Skin epidermis (tissue), 12 donors: Measurements from ENCODE around the gene AFF1.
A peak's percentile ranks its signal among the peaks of the same experiment; 100 is the strongest.
"Not testable (repeated sequence)": the region's sequence is repeated elsewhere in the genome, so short reads cannot be mapped to it uniquely, and the experiment has no call there.

ENCODE experiments used
- H3K27ac ChIP-seq, 21 experiments: fragments of 200-600 bp; sonication (generic) in 11 of 21; one replicate each; pipeline ENCODE4 v1.5.0; 2020; ENCODE audit warnings: mild to moderate bottlenecking in 3 of 21, inconsistent platforms in 2 of 21, moderate library complexity in 2 of 21
- H3K4me3 ChIP-seq, 7 experiments: fragments of 200-600 bp; sonication (generic) in 2 of 7; one replicate each; pipeline ENCODE4 v1.5.0; 2020; ENCODE audit warnings: inconsistent platforms in 2 of 7, mild to moderate bottlenecking in 2 of 7, moderate library complexity in 1 of 7

AFF1 gene

DNA sequence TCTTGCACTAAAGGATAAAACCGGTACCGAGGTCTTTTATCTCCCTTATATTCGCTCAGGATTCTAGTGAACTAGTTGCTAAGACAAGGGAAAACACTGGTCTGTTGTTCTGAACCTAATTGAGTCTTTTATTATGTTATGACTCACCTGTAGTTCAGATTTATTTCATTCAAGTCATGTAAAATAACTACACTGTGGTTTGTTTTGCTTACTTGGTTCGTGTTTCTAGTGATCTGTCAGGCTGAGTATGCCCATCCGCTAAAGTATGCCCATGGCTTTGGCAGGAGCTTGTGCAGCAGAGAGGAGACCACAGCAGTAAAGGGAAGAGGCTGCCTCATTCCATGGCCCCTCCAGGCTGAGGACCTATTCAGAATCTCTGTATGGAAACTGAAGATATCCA, 126.1 kb downstream of the AFF1 start:
- no peak overlapping the region for H3K27ac ChIP-seq

DNA sequence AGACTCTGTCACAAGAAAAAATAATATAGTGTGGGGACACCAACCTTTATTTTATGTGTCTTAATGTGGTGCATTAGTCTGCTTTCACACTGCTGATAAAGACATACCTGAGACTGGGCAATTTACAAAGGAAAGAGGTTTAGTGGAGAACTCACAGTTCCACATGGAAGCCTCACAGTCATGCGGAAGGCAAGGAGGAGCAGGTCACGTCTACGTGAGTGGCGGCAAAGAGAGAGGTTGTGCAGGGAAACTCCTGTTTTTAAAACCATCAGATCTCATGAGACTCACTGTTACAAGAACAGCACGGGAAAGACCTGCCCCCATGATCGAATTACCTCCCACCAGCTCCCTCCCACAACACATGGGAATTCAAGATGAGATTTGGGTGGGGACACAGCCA, 130.2 kb downstream of the AFF1 start:
- no peak overlapping the region for H3K4me3 ChIP-seq
- no peak overlapping the region for H3K27ac ChIP-seq

More for the DNA sequence above, 126.1 kb downstream of the AFF1 start:
- no peak overlapping the region for H3K4me3 ChIP-seq

DNA sequence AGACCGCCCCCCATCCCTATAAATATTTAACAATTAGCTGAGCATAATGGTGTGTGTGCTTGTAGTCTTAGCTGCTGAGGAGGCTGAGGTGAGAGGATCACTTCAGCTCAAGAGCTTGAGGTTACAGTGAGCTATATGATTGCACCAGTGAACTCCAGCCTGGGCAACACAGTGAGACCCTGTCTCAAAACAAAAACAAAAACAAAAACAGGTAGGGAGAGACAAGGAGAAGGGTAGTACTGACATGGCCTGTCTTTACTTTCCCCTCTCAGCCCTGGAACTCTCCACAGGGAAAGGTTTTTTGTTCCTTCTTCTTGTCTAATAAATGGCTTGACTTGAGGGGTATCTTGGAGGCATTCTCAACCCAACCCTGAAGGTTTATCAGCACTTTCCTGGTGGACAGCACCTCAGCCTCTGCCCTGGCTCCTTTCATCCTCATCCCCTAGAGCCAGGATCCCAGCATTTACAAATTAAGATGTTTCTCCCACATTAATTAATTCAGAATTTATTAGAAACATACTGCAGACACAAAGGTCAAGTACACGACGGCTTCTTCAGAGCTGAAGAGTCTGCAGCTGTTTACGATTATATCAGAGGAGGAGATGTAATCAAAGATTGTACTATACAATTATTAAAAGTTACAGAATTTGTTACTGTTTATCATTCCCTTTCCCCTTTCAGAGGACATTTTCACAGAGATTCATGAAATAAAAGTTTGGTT, 131.8 kb downstream of the AFF1 start:
- no peak overlapping the region for H3K4me3 ChIP-seq
- H3K27ac ChIP-seq, result no peak overlapping the region

DNA sequence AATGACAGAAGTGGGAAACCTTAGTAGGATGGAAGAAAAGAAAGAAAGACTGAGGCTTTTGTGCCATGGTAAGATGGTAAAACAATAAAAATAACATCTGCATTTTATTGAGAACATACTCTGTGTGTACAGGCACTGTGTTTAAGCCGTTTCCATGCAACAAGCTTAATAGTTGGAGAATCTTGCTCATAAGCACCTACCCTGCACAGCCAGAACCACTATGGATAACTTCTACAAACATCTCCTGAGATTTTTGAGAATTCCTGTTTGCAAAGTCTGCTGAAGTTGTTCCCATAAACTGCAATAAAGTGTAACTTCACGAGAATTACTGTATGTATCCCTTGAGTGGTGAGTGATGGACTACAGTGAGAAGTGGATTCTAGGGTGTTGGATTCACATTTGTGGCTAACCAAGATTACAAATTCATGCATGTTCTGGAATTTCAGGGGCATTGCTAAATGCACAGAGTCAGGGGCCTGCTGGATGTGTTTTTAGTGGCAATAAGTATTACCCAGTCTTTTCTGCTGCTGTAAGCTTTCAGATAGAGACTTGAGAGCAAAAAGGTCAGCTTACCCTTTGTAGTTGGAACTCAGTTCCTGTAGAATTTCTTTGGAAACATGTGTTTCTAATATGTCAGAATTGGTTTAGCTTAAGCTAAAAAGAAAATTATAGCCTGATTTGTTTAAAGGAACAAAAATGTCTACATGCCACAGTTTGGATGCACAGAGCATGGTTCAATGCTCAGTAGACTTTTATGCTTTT, 132.5 kb downstream of the AFF1 start:
- Histone ChIP-seq H3K4me3 (no peak overlapping the region), H3K27ac (no peak overlapping the region)

DNA sequence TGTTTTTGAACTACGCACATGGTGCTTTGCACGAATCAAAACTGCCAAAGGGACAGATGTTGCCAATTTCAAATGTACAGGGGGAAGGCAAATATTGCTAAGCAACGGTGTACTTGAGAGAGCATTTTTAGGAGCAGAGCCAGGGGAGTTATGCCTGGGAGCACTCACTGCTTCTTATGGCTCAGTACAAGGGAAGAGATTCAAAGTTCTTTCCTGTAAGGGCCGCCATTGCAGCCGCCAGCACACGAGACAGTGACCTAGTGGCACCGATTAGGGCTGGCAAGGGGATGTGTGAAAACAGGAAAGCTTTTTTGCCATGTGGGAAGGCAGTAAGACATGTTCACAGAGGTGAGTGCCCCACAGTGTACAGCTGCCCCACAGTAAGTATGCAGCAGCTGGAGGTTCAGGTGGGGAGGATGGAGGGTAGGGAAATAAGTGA, 133.8 kb downstream of the AFF1 start:
- Histone ChIP-seq H3K27ac (peak overlapping the region in 3 of 21 experiments; percentile 5 to 46 (median 31)), H3K4me3 (no peak overlapping the region)

DNA sequence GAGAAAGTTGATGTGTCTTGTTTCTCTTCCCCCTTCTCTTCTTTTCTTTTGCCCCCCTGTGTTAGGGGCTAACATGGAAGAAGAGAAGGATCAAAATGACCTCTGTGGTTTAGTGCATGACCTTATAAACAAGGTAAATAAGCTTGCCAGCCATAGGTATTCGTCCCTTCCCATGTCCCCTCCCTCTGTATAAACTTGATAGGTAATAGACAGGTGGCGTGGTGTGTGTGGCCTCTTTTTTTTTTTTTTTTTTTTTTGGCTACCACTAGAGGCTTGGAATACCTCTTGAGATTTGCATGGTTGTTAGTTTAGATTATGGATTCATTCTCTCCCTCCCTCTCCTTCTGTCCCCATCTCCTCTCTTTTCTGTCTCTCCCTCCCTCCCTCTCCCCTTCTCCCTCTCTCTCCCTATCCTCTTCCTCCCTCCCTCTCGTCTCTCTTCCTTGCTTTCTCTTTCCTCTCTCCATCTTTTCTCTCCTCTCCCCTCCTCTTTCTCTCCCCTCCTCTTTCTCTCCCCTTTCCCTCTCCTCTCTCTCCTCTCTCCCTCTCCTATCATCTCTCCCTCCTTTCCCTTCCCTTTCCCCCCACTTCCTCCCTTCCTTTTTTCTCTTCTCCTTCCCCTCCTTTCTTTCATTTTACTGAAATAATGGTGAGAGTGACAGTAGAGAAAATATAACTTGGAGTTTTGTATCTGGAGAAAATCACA, 134.4 kb downstream of the AFF1 start:
- Histone ChIP-seq H3K27ac (peak overlapping the region in 3 of 21 experiments; percentile 5 to 46 (median 31)), H3K4me3 (no peak overlapping the region)

DNA sequence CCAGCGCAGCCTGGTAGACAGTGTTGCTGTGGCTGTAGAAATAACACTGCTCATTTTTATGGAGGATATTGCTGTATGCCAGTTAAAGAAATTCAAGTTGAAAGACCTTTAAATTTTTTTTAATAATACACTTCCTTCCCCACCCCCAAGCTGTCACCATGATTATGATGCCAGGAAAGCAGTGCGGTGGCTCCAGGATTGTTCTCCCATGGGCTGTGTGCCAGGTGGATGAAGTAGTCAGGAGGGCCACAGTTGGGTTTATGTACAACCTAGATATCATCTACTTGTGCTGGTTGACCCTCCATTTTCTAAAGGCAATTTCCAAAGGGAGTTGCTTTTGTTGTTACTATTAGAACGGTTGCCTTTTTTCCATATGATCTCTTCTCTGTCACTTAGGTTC, 136.6 kb downstream of the AFF1 start:
- Histone ChIP-seq H3K27ac (no peak overlapping the region), H3K4me3 (no peak overlapping the region)

DNA sequence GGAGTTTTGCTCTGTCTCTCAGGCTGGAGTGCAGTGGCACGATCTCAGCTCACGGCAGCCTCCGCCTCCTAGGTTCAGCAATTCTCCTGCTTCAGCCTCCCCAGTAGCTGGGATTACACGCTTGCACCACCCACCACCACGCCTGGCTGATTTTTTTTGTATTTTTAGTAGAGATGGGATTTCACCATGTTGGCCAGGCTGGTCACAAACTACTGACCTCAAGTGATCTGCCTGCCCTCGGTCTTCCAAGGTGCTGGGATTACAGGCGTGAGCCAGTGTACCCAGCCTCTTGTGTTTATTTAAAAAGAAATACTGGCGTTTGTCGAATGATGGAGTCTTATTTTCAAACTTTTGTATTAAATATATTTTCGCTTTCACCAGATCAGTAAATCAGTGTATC, 137.7 kb downstream of the AFF1 start:
- not testable (repeated sequence) for H3K4me3 ChIP-seq
- H3K27ac ChIP-seq, result peak overlapping the region in 1 of 21 experiments; percentile 68

DNA sequence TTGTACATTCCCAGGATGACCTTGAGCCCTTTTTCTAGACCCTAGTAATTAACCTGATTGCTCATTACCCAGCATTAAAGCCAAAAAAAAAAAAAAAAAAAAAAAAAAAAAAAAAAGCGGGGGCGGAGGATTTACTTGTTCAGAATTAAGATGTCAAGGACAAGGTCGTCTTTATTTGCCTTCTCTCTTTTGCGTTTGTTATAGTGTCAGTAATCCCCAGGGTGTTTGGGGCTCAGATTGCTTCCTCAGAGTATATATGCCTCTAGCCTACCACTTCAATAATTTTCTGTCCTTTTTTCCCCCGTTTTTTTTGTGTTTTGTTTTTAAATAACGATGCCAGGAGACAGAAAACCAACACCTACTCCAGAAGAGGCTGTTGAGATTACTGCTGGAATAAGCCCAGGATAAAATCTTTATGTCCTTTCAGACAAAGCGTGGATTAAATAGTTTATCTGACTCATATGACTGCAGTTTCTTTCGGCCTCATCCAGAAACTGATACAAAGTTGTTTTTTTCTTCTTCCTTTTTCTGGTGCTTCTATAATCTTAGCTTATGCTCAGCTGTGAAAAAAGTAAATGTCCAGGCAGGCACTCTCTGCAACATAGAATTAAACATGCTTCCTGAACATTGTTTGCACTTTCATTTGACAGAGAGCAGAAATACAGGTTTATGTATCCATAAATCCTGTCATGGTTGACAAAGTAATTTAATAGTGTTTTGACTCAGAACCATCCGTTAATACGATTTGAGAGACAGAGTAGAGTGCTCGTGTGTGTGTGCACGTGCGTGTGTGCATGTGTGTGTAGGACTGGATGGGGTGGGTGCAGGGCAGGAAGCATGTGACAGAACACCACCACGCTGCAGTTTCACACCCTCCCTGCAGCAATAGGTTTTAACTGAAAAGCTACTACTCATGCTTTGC, 138.6 kb downstream of the AFF1 start:
- Histone ChIP-seq H3K4me3 (peak overlapping the region in 1 of 7 experiments; percentile 4), H3K27ac (peak overlapping the region in 18 of 21 experiments; percentile 2 to 68 (median 40))

DNA sequence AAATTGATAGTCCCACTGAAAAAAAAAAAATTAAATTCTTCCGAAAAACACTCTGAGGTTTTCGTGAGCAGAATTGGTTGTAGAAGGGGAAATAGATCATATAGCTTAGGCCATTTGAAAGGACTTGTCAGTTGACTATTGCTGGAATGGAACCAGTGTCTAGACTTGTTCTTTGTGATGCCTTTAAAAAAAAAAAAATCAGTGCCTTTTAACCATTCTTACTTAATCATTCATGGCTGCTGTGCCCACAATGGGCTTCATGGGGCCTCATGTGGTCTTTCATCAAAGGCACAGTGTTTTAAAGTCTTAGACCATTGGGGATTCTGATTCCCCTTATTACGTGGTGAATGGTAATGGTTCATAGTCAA, 139.3 kb downstream of the AFF1 start:
- Histone ChIP-seq H3K4me3 (no peak overlapping the region), H3K27ac (peak overlapping the region in 16 of 21 experiments; percentile 2 to 68 (median 32))

DNA sequence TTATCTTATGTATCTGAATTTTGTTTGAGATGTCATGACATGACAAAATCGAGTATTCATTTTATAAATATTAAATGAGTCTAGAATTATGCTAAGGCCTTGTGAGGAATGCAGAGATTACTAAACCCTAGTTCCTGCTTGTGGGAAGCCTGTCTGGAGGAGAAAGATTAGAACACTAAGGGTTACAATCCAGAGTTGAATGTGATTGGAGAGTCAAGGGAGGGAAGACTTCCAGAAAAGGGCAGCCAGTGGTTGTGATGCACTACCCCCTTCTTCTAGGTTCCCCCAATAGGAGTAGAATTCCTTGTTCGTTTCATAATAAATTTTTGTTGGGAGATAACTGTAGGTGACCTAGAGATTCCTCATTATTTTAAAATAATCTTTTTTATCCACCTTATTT, 141.1 kb downstream of the AFF1 start:
- peak overlapping the region in 1 of 21 experiments; percentile 4 for H3K27ac ChIP-seq
- H3K4me3 ChIP-seq, result no peak overlapping the region

DNA sequence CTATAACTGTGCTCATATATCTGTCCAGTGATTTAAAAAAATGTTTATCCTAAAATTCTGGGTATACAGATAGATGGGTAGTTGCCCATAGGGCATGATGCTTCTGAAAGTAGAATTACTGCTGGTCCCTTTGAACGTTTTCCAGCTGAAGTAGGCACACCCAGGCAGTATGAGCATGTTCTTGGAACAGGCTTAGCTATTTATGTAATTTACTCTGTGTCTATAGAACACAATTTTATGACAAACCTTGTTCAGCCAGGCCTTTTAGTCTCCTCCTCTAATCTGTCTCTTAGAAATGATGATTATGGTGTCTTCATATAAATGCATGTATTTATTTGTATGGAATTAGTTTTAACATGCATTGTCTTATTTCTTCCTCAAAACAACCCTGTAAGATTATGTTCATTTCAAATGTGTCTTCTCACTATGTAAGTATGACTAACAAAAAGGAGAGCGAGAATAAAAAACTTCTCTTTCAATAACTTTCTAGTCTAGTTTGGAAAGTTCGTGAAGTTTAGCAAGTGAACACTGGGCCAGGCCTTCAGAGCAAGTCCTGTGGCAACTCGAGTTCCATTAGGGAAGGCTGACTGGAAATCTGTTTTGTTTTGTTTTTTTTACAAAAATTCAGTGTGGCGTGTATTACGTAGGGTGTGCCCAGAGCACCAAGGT, 142.0 kb downstream of the AFF1 start:
- H3K27ac ChIP-seq, result peak overlapping the region in 9 of 21 experiments; percentile 5 to 59 (median 18)

DNA sequence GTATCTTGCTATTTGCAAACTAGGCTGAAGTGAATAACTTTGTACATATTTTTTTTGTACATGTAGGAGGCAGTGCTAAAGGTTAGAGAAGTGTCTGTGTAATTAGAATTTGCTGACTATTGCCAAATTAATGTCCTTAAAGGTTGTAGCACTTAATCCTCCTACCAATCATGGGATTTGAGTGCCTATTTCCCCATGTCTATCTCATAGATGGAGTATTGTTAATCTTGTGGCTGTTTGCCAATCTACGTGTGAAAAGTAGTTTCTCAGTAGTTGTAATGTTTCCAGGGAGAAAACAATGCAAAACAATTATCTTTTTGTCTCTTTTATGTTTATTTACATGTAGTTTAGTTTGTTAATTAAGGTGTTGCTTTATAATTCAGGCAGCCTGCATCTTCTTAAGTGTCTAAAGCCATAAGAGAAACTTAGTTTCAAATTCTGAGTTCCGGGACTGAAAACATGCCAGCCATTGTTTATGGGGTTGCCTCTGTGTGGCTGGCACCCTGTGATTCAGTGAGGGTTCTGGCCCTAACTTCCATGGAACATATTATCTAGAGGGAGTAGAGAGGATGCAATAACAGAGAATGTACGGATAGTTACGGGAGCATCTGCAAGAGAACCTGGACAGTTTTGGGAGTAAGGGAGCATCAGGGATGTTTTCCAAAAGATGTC, 143.2 kb downstream of the AFF1 start:
- peak overlapping the region in 15 of 21 experiments; percentile 8 to 75 (median 43) for H3K27ac ChIP-seq
- H3K4me3 ChIP-seq, result no peak overlapping the region

More for the DNA sequence above, 142.0 kb downstream of the AFF1 start:
- no peak overlapping the region for H3K4me3 ChIP-seq

DNA sequence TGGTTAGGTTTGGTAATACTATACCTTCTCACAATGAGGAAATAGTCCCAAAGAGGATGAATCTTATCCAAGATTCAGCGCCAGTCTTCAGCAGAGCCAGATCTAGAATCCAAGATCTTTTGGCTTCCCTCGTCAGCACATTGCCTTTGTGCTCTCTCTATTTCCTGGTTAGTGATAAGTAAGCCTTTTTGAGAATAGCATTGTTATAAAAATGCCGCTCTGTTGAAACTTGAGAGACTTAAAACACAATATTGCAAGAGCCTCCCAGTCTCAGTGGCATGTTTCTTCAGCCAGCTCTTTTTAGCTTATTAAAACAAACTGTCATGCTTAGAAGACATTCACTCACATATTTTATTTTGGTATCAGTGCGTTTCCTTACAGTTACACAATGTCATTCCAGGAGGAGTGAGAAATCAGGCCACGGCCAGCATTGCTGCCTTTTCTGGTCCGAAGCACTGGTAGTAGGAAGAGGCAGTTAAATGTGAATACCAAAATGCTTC, 144.2 kb downstream of the AFF1 start:
- no peak overlapping the region for H3K4me3 ChIP-seq

DNA sequence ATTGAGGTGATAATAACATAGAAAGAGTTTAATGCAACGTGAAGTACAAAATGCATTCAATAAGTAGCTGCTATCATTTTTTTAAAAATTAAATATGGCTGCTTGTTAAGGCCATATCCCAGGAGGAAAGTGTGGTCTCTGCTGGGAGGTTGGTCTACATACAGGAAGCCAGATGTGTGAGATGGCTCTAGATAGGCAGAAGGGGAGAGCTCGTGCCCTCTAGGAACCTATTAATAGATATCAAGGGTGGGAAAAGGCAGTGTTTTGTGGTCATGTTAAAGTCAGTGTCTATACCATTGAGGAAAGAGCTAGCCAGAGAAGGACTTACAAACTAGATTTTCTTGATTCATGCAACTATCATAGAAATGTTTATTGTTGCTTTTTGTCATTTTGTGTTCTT, 145.2 kb downstream of the AFF1 start:
- Histone ChIP-seq H3K27ac (peak overlapping the region in 13 of 21 experiments; percentile 0 to 75 (median 54)), H3K4me3 (no peak overlapping the region)

More for the DNA sequence above, 144.2 kb downstream of the AFF1 start:
- peak overlapping the region in 19 of 21 experiments; percentile 0 to 75 (median 43) for H3K27ac ChIP-seq

DNA sequence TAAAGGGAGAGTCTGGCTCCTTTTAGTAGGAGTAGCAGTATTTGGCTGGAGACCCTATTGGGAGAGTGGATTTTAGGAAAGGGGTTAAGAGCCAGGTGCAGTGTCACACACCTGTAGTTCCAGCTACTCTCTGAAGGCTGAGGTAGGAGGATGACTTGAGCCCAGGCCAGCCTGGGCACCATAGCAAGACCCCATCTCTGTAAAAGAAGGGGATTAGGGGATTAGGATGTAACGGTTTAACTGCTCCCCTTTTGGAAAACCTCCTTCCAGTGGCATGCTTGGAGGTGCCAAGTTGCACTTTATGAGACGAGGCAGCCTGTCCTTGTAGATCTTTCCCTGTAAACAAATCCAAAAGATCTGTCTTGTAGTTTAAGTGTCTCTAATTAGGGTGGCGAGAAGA, 145.7 kb downstream of the AFF1 start:
- peak overlapping the region in 11 of 21 experiments; percentile 8 to 75 (median 52) for H3K27ac ChIP-seq
- H3K4me3 ChIP-seq, result no peak overlapping the region

DNA sequence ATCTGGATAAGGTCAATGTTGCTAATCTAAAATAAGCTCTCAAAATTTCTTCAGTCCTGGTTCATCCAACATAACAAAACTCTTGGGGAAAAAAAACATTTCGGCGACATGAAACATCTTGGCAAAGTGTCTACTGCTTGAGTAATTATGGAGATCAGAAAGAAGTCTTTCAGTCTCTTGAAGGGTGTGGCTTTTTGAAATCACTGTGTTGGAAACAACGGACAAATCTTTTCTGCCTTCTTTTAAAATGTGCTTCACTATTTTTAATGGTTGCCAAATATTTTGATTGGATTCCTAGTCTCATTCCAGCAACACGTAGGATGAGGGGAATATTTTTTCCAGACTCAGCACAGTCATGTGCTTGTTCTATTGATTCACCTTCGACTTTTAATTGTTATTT, 147.0 kb downstream of the AFF1 start:
- Histone ChIP-seq H3K4me3 (no peak overlapping the region), H3K27ac (peak overlapping the region in 10 of 21 experiments; percentile 0 to 59 (median 50))

DNA sequence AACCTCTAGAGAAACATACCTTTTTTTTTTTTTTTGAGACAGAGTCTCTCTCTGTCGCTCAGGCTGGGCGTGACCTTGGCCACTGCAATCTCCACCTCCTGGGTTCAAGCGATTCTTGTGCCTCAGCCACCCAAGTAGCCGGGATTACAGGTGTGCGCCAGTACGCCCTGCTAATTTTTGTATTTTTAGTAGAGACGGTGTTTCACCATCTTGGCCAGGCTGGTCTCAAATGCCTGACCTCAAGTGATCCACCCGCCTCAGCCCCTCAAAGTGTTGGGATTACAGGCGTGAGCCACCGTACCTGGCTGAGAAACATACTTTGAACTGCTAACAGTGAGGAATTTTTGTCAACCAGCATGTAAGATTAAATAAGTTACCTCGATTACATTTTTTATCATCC, 150.9 kb downstream of the AFF1 start:
- H3K4me3 ChIP-seq, H3K27ac ChIP-seq: not testable (repeated sequence)
